Choroid plexus epithelial cell (primary cell): Measurements from ENCODE around the gene PPP1CA.
A peak's percentile ranks its signal among the peaks of the same experiment; 100 is the strongest.

Experiments used
- DNase-seq: peaks from one replicate; pipeline ENCODE4 v3.0.0-alpha.2; 2010; ENCODE audit warnings: low read depth
- H3K4me3 ChIP-seq: 2 replicates; pipeline ENCODE4 v1.5.1; 2011; ENCODE audit warnings: low read depth, mild to moderate bottlenecking, control low read depth, low read length, moderate library complexity
- CTCF ChIP-seq: conservative IDR thresholded peaks from 2 replicates; pipeline ENCODE4 v1.5.1; 2011; ENCODE audit warnings: low read depth, mild to moderate bottlenecking, control low read depth, inconsistent platforms, low read length, moderate library complexity

Gene PPP1CA

GRCh38 chr11:67364783-67365722 lies 36.6 kb downstream of the PPP1CA start:
- no peak for DNase-seq
- H3K4me3 ChIP-seq, result no peak overlapping the region
- TF ChIP-seq CTCF, result no peak

DNA sequence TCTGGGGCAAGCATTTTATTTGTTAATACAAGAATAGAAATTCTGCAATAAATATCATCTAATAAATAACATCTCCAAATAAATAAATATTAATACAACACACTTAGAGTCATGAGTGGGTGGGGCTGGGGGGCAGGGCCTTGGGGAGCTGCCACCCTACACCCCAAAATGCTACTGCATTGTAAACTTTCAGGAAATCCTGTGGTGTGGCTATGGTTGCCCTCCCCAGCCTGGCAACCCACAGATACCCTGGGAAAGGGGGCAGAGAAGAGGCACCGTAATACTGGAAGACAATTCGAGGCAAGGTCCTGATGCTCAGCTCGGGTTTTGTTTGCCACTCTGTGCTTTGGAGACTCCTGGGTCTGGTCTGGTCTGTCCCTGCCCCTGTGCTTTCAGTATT lies 37.5 kb downstream of the PPP1CA start:
- TF ChIP-seq CTCF, result no peak
- H3K4me3 ChIP-seq, result no peak overlapping the region
- DNase-seq, result no peak

DNA sequence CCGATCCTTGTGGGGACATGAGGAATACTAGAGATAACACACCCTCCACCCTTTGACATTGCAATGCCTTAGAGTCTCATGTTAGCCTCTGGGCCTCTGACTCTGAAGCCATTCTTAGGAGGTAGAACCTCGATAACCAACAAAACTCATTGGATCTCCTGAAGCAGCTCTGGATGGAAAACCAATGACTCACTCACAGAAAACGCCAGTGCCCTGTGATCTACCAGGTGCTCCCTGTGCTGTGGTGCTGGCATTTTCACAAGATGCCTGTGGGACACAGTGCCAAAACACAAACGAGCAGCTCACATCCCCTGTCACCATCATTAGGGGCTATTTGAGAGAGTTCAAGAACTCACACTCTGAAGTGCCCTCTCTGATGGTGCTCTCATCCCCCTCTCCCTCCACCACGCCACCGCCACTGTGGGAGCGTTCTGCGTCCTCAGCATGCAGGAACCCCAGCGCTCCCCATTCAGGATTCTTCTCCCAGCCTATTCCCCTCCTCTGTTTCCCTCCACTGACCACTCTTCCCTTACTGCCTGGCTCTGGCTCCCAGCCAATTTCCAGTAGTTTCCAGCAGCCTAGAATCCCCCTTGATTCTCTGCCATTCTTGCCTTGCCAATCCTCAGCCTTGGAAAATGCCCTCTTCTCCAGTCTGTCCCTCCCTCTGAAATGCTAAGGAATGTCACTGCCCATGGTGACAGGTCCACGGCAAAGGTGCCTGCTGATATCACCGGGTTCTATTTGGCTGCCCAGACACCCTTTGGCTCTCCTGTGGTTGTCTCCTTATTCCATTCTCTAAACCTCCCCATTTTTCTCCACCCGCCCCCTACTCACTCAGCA lies 43.6 kb downstream of the PPP1CA start:
- peak; percentile 70 for DNase-seq
- H3K4me3 ChIP-seq, result no peak overlapping the region
- TF ChIP-seq CTCF, result no peak

- H3K4me3 ChIP-seq, result no peak overlapping the region
- TF ChIP-seq CTCF, result peak; percentile 98
- peak; percentile 88 for DNase-seq
Measured at GRCh38 chr11:67356864-67357561, 44.6 kb downstream of the PPP1CA start.

- H3K4me3 ChIP-seq, result no peak overlapping the region
- TF ChIP-seq CTCF, result no peak
- DNase-seq, result no peak
Measured at GRCh38 chr11:67356387-67356863, 45.2 kb downstream of the PPP1CA start.

DNA sequence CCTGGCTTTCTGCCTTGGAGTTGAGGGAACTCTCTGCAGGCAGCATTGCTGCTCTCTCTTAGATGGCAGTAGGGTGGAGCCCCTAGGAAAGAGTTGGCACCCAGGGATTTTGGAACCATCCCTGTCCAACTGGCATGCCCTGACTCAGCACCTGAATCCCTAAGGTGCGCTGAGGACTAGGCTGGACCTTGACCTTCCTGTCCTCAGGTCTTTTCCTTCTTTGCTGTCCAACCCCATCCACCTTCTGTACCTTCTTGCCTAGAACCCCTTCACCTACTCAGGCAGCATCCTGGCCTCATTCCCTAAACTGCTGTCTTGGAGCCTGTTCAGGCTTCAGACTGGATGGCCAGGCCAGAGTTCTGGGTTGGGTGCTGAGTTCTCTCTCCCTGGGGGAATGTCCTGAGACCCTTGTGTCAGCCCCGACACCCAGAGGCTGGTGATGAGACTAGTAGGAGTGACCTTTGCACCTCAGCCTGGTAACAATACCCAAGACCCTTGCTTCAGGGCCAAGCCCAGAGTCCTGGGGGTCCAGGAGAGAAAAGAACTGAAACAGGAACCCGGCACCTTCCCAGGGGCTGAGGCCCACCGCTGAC lies 45.8 kb downstream of the PPP1CA start:
- TF ChIP-seq CTCF, result no peak
- H3K4me3 ChIP-seq, result no peak overlapping the region
- DNase-seq, result no peak
